Activated CD4-positive, alpha-beta T cell treated with anti-CD3 and anti-CD28 coated beads for 48 hours (primary cell): ENCODE data around the gene PCBP3.

Source experiments
- DNase-seq: peaks from one replicate; pipeline ENCODE4 v3.0.0-alpha.2; 2020

The PCBP3 gene

DNA sequence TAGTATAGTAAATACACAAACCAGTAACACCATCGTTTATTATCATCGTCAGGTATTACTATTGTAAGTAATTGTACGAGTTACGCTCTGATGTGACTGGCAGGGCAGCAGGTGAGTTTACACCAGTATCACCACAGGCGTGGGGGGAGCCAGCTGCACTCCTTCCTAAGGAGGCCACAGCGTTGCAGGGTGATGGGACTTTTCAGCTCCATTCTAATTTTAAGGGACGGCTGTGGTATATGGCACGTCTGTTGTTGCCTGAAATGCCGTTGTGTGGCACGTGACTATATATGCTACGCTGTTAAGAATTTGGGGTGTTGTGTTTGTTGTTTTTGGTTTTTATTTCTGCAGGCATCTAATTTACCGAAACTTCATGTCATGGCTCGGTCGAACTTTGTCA lies 173.3 kb downstream of the PCBP3 start:
- DNase-seq: no peak

DNA sequence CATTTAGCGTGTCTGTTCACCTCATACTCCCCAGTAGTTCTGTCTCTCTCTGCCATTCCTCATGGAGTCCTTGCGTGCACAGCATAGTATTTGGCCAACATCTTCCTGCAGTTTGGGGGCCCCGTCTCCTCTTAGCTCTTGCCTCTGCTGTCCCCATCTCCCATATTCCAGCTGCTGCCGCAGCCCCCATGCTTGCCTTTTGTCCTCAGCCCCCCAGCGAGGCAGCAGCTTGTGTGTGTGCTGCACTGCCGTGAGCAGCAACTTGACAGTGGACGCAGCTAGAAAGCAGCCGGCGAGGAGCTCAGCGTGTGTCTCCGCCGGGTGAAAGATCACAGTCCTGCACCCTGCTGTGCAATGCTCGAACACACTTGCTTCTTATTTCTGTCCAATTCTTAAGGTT lies 173.8 kb downstream of the PCBP3 start:
- DNase-seq: no peak

DNA sequence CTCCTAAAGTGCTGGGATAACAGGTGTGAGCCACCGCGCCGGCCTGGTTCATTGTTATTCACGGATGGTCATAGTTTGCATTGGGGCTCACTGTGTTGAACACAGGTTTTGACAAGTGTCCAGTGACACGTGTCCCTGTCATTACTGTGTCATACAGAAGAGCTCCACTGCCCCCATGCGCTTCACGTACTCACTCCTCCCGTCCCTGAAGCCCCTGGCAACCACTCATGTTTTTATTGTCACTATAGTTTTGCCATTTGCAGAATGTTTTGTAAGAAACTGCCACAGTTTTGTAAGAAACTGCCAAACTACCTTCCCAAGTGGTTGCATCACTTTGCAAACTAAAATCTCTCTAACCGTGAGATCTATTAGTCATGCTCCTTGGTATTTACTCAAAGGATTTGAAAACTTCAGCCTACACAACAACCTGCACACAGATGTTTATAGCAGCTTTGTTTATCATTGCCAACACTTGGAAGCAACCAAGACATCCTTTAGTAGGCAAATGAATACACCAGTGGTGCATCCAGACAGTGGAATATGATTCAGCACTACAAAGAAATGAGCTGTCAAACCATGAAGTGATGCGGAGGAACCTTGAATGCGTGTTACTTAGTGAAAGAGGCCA lies 174.9 kb downstream of the PCBP3 start:
- DNase-seq: peak; percentile 33

GRCh38 chr21:45818904-45819285 lies 175.4 kb downstream of the PCBP3 start:
- DNase-seq: peak; percentile 91

- DNase-seq: peak; percentile 20
These were observed 176.1 kb downstream of the PCBP3 start for GRCh38 chr21:45819478-45820170.

DNA sequence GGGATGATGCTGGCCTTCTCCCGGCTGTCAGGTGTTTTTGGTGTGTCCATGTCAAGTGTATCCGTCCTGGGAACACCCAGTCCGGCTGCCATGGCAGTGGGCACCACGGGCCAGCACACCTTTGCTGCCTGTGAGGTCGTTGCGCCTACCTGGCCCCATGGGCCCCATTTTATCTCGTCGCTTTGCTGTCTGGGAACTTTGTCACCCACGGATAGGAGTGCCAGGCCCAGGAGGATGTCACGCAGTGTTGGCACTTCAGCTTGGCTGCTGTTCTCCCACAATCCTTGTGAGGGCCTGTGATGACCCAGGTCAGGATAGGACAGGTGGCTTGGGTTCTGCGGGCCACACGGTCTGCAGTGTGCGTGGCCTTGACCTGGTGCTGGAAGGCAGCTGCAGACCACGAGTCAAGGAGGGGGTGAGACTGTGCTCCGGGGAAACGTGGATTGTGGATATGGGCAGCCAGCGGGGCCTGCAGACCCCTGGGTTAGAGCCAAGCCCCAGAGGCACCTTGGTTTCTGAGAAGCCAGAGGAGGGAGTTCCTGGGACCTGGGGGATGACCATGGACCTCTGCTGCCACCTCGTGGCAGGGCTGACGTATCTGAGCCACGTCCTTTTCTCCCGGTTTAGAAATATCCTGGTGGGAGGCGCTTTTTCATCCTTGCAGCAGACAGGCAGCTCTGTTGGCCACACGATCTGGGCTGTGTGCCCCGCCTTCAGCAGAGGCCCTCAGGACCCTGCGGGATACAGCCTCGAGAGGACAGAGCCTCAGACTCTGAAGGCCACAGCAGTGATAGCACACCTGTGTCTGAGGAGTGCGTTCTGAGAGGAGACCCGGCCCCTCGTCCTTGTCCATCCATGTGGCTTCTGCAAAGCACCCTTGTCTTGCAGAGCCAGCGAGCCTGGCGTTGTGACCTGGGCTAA lies 176.9 kb downstream of the PCBP3 start:
- DNase-seq: peak; percentile 88

DNA sequence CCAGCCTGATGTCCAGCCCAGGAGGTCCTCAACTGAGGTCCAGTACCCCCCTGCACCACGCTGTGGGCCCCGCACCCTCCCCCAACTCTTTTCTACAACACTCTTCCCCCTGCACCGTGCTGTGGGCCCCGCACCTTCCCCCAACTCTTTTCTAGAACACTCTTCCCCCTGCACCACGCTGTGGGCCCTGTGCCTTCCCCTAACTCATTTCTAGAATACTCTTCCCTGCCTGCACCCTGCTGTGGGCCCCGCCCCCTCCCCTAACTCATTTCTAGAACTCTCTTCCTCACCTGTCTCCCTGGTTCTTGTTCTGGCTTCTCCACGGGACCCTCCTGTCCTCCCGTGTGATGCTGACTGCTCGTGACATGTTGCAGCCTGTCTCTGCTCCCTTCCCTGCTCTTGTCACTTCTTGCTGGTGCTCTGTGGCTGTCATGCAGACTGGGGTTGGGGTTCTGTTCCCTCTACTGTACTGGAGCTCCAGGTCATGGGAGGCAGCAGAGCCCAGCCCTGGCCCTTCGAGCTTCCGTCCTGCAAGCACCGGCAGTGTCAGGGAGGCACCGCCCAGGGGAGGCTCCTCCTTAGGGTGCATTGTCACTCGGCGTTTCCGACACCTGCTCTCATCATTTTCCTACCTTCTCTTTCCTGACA lies 177.9 kb downstream of the PCBP3 start:
- no peak for DNase-seq

DNA sequence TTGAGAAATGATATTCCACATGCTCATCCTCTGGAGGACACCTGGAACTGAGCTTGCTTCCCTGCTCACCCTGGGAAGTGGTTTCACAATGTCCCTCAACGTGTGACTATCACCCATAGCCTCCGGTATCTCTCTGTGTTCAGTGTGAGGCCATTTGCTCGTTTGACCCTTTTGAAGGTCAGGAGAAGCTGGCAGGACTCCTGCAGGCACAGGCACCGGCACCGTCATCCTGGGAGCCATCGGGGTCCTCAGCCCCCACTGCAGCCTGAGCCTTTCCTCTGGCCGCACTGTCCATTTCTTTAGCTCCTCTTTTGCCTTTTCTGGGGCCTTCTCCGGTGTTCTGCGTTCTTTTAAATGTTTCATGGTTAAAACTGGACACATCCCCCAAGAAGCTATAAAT lies 178.5 kb downstream of the PCBP3 start:
- no peak for DNase-seq

DNA sequence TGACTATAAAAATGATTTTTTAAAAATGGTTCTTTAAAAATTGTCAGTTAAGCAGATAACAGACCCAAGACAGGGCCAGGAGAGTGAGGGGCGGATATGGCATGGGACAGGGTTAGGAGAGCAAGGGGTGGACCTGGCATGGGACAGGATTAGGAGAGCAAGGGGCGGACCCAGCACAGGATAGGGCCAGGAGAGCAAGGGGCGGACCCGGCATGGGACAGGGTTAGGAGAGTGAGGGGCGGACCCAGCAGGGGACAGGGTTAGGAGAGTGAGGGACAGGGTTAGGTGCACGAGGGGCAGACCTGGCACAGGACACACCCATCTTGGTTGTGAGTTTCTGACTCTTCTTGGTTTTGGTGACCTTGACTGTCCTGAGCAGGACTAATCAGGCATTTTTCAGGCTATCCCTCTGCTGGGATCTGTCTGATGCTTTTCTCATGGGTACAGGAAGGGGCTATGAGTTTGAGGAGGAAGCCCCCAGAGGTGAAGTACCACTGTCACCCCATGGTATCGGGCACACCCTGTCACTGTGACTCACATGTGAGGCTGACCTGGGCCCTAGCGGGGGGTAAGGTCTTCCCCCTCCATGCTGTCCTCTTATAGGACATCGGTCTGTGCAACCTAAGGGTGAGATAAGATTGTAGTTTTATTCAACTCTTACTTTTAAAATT lies 179.0 kb downstream of the PCBP3 start:
- no peak for DNase-seq

DNA sequence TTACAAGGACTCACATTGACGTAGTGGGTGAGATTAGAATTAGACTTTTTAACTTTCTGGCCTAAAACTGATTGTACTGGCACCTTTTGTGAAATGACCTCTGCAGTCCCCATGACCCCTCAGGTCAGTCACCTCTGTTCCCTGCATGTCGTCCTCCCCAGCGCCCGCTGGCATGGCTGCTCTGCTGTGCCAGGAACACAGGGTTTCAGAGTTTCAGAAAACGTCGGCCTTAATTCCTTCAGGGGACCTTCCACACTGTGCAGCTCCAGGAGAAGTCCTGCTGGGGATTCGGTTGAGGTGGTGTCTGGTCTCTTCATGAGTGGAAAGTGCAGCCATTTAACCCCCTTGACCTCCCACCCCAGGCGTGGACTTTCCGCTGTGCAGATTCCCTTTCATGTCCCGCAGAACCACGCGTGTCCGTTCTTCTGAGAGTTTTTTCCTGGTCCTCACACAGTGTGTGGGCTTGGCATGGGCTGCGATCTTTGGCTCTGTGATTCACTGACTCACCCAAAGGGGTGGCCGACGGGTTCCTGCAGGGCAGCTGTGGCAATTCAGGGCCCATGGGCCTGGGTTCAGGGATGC lies 179.7 kb downstream of the PCBP3 start:
- DNase-seq: no peak

DNA sequence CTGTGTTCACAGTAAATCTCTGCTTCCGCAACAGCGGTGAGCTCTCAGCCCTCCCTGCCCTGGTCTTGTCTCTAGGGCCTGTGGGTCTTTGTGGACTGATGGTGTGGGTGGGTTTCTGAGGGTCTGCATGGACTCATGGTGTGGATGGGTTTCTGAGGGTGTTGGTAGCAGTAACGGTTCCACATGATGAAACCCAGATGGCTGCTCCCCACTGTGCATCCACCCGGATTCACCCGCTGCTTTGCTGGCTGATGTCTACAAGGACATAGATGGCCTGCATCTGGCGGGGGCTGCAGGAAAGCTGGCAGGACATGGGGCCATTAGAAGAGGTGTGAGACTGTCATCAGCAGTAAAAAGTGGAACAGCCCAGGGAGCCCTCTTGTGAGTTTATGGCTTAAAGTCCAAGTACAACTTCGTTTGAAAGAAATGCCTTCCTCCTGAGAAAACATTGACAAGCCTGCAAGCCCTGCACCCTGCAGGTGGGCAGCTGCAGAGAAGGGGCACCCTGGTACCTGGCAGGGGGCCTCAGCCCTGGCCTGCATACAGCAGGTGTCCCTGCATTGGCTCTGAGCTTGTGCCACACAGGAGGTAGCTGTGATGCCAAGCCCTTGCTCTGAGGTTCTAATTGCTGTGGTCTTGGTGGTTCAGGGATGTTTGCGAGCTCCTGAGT lies 181.2 kb downstream of the PCBP3 start:
- no peak for DNase-seq

DNA sequence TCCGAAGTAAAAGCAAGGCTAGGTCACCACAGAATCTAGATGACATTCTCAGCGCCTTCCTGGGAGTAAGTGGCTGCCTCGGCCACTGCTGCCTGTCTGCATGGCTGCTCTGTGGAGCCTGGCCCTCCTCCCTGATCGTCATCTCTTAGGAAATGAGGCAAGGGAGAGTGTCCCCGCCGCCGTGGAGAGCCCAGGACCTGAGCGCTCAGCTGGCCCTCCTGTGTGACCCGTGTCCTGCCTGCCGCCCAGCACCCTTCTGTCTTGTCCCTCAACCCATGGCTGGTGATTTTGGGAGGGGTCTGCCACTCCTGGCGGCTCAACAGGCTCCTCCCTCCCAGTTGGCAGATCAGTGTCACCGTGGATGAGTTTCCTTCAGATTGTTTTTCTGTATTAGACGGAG lies 181.7 kb downstream of the PCBP3 start:
- no peak for DNase-seq

DNA sequence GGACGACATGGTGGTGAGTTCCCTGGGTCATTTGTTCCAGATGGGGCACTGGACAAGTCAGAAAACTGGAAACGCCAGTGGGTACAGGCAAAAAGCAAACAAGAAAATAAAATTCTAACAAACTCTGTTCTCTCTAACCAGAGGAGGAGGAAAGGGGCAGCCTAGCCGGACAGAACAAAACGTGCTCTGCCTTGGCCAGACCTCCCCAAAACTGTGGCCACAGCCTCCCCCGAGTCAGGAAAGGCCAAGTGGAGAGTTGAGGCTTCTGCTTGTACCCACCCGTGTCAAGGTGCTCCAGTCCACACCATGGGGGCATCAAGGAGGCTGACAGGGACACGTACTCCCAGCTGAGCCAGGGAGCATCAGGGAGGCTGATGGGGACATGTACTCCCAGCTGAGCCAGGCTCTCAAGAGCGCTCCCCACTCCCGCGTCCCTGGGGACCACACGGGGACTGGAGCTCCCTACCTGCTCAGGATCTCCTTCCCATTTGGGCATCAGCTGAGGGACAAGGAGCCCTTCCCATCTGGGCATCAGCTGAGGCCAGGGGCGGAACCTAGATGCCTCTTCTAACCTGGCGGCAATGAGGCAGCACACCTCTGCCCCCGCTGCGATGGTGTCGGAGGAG lies 183.3 kb downstream of the PCBP3 start:
- no peak for DNase-seq

- DNase-seq: no peak
These were observed 183.8 kb downstream of the PCBP3 start for GRCh38 chr21:45827302-45827692.

DNA sequence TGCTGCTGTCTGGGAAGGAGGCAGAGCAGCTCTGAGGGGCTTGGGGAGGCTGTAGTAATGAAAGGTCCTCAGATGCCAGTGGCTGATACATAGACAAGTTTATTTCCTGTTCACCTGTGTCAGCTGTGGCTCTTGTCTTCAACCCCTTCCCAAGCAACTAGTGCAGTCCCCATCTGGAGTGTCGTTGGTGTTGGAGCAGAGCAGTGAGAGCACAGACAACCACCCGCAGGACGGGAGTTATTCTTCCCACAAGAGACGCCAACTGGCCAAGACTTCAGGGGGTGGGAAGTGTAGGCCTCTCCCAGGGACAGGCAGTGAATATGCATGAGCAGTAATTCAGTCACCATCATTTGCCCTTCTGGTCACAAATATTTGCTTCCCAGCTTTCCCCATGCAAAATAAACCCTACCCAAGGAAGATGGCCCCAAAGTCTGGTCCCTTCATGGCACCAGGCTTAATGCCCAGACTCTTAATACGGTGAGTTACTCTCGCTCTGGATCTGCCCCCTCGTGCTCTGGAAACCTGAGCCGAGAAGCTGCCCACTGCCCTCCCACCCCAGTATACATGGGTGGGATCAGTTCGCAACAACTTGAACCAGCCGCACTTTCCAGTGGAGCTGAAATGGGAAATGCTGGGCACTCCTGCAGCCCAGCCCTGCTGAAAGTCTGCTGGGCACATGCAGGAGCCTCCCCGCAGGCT lies 184.5 kb downstream of the PCBP3 start:
- no peak for DNase-seq

- DNase-seq: no peak
These were observed 185.3 kb downstream of the PCBP3 start for GRCh38 chr21:45828580-45829570.

GRCh38 chr21:45829668-45830067 lies 186.1 kb downstream of the PCBP3 start:
- no peak for DNase-seq

DNA sequence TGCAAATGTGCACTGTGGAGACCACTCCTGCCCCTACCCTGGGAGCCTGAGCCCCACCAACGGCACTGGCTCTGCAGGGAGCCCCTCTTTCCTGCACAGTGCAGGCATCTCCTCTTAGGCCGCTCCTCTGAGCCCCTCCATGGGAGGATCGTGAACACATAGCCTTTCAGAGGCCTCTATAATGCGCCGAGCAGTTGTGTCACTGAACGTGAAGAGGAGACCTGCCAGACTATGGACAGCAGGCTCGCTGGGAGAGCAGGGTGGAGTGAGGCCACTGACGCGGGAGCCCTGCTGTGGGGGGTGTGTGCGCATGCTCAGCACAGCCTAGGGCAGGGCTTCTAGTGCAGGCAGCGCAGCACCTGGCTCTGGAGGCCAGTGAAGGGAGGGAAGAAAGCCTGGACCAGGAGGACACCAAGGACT lies 186.7 kb downstream of the PCBP3 start:
- DNase-seq: no peak

- no peak for DNase-seq
These were observed 187.3 kb downstream of the PCBP3 start for GRCh38 chr21:45830720-45831366.
